ENCODE measurements around the gene ARVCF. TPM values are rescaled to one million over a fixed set of nuclear protein-coding genes. Genes with fewer than 3 reads are reported as not detected.

Gene ARVCF
- total RNA-seq, 2 experiments from 2014 or later: 1.5 to 2.4 TPM

GRCh38 chr22:19987394-19988306 is 29.0 kb downstream of the ARVCF start:
- intact Hi-C loops (cut with micrococcal nuclease): no loop called here
- POLR2A ChIA-PET: no interaction called here
- CTCF ChIA-PET: no interaction called here

GRCh38 chr22:19986410-19987341 is 29.9 kb downstream of the ARVCF start:
- Mint-ChIP-seq H3K27ac (no peak overlapping the region), H3K4me1 (ENCODE audit: low read depth) (no peaks in the 10 kb centered on the region), H3K9me3 (no peaks in the 10 kb centered on the region), H3K27me3 (peaks cover 2% of the 10 kb centered on the region), H3K4me3 (no peak overlapping the region), H3K36me3 (no peaks in the 10 kb centered on the region)
- ChIA-PET POLR2A (no interaction called here), CTCF (no interaction called here)
- intact Hi-C loops (cut with micrococcal nuclease): no loop called here
- DNase-seq: peak; percentile 71

More at GRCh38 chr22:19987394-19988306, 29.0 kb downstream of the ARVCF start:
- Mint-ChIP-seq H3K27me3 (peaks cover 2% of the 10 kb centered on the region), H3K36me3 (no peaks in the 10 kb centered on the region), H3K9me3 (no peaks in the 10 kb centered on the region), H3K4me1 (ENCODE audit: low read depth) (no peaks in the 10 kb centered on the region), H3K4me3 (no peak overlapping the region), H3K27ac (no peak overlapping the region)
- DNase-seq: no peak

GRCh38 chr22:19986011-19986409 is 30.6 kb downstream of the ARVCF start:
- POLR2A ChIA-PET: interaction anchor here (0.5 kb wide), 1 partner anchor 35 kb away, joined by 3 read pairs; no protein-coding TSS in a partner anchor
- Mint-ChIP-seq H3K36me3 (no peaks in the 10 kb centered on the region), H3K27ac (no peak overlapping the region), H3K27me3 (peaks cover 2% of the 10 kb centered on the region), H3K4me3 (no peak overlapping the region), H3K4me1 (ENCODE audit: low read depth) (no peaks in the 10 kb centered on the region), H3K9me3 (no peaks in the 10 kb centered on the region)
- DNase-seq: no peak
- CTCF ChIA-PET: no interaction called here
- intact Hi-C loops (cut with micrococcal nuclease): no loop called here

- no peaks in the 10 kb centered on the region for H3K9me3 Mint-ChIP-seq
- no peak for DNase-seq
- H3K27me3 Mint-ChIP-seq: peaks cover 2% of the 10 kb centered on the region
- no peak overlapping the region for H3K4me3 Mint-ChIP-seq
- intact Hi-C loops (cut with micrococcal nuclease): no loop called here
- no peaks in the 10 kb centered on the region for H3K4me1 Mint-ChIP-seq (ENCODE audit: low read depth)
- ChIA-PET POLR2A (interaction anchor here (0.5 kb wide), 1 partner anchor 36 kb away, joined by 3 read pairs; no protein-coding TSS in a partner anchor), CTCF (interaction anchor here (1.5 to 1.6 kb wide), 2 partner anchors 15 to 22 kb away, joined by 3 to 6 read pairs; no protein-coding TSS in a partner anchor)
- no peak overlapping the region for H3K27ac Mint-ChIP-seq
- no peaks in the 10 kb centered on the region for H3K36me3 Mint-ChIP-seq
These were observed 31.5 kb downstream of the ARVCF start for GRCh38 chr22:19984851-19985811.

- Mint-ChIP-seq H3K27ac (no peak overlapping the region), H3K36me3 (no peaks in the 10 kb centered on the region), H3K9me3 (no peaks in the 10 kb centered on the region), H3K4me1 (ENCODE audit: low read depth) (no peaks in the 10 kb centered on the region), H3K4me3 (no peak overlapping the region), H3K27me3 (peaks cover 2% of the 10 kb centered on the region)
- intact Hi-C loops (cut with micrococcal nuclease): no loop called here
- POLR2A ChIA-PET: no interaction called here
- CTCF ChIA-PET: interaction anchor here (1.5 to 1.6 kb wide), 2 partner anchors 14 to 21 kb away, joined by 3 to 6 read pairs; no protein-coding TSS in a partner anchor
- DNase-seq: peak; percentile 25
These were observed 32.3 kb downstream of the ARVCF start for GRCh38 chr22:19984201-19984753.

- Mint-ChIP-seq H3K27me3 (peaks cover 2% of the 10 kb centered on the region), H3K36me3 (no peaks in the 10 kb centered on the region), H3K4me3 (no peak overlapping the region), H3K4me1 (ENCODE audit: low read depth) (no peaks in the 10 kb centered on the region), H3K27ac (no peak overlapping the region), H3K9me3 (no peaks in the 10 kb centered on the region)
- intact Hi-C loops (cut with micrococcal nuclease): no loop called here
- no peak for DNase-seq
- ChIA-PET POLR2A (no interaction called here), CTCF (interaction anchor here (1.5 kb wide), 1 partner anchor 21 kb away, joined by 3 read pairs; no protein-coding TSS in a partner anchor)
These were observed 32.9 kb downstream of the ARVCF start for GRCh38 chr22:19983741-19984140.

GRCh38 chr22:19982991-19983578 is 33.5 kb downstream of the ARVCF start:
- peaks cover 2% of the 10 kb centered on the region for H3K27me3 Mint-ChIP-seq
- H3K4me1 Mint-ChIP-seq (ENCODE audit: low read depth): no peaks in the 10 kb centered on the region
- CTCF ChIA-PET: interaction anchor here (1.5 kb wide), 1 partner anchor 20 kb away, joined by 3 read pairs; no protein-coding TSS in a partner anchor
- POLR2A ChIA-PET: no interaction called here
- H3K27ac Mint-ChIP-seq: no peak overlapping the region
- no peak for DNase-seq
- intact Hi-C loops (cut with micrococcal nuclease): no loop called here
- no peak overlapping the region for H3K4me3 Mint-ChIP-seq
- no peaks in the 10 kb centered on the region for H3K36me3 Mint-ChIP-seq
- no peaks in the 10 kb centered on the region for H3K9me3 Mint-ChIP-seq

GRCh38 chr22:19981961-19982920 is 34.4 kb downstream of the ARVCF start:
- no peaks in the 10 kb centered on the region for H3K36me3 Mint-ChIP-seq
- no peaks in the 10 kb centered on the region for H3K4me1 Mint-ChIP-seq (ENCODE audit: low read depth)
- POLR2A ChIA-PET: interaction anchor here (0.6 kb wide), 1 partner anchor 42 kb away, joined by 3 read pairs; no protein-coding TSS in a partner anchor
- no peak overlapping the region for H3K4me3 Mint-ChIP-seq
- no peak for DNase-seq
- intact Hi-C loops (cut with micrococcal nuclease): no loop called here
- no peaks in the 10 kb centered on the region for H3K9me3 Mint-ChIP-seq
- H3K27me3 Mint-ChIP-seq: peaks cover 2% of the 10 kb centered on the region
- CTCF ChIA-PET: no interaction called here
- H3K27ac Mint-ChIP-seq: no peak overlapping the region

- ChIA-PET POLR2A (no interaction called here), CTCF (interaction anchor here (0.6 kb wide), 1 partner anchor 60 kb away, joined by 3 read pairs; no protein-coding TSS in a partner anchor)
- H3K27me3 Mint-ChIP-seq: peaks cover 2% of the 10 kb centered on the region
- H3K4me1 Mint-ChIP-seq (ENCODE audit: low read depth): no peaks in the 10 kb centered on the region
- DNase-seq: no peak
- H3K27ac Mint-ChIP-seq: no peak overlapping the region
- intact Hi-C loops (cut with micrococcal nuclease): no loop called here
- H3K9me3 Mint-ChIP-seq: no peaks in the 10 kb centered on the region
- H3K4me3 Mint-ChIP-seq: no peak overlapping the region
- no peaks in the 10 kb centered on the region for H3K36me3 Mint-ChIP-seq
These were observed 35.3 kb downstream of the ARVCF start for GRCh38 chr22:19981171-19981960.
